Esophagus squamous epithelium (tissue), 5 donors: ENCODE measurements around the gene FOXI1. TPM values are rescaled to one million over a fixed set of nuclear protein-coding genes. Genes with fewer than 3 reads are reported as not detected.

Source experiments
- DNase-seq: peaks from one replicate; lab custom pipeline; 2025; lab: John Stamatoyannopoulos, UW
- H3K27ac ChIP-seq, 4 donors: fragments of 200-600 bp; sonication (generic); one replicate each; pipeline ENCODE4 v1.5.1; 2016 to 2019; ENCODE audit warnings: mild to moderate bottlenecking in 1 of 4
- H3K27me3 ChIP-seq, 4 donors: fragments of 200-600 bp; sonication (generic); 1 replicate in 3 of 4; 2 replicates in 1 of 4; pipeline versions ENCODE4 v1.5.1 to v1.6.0; 2017 to 2021; ENCODE audit warnings: antibody characterized with exemption in 1 of 4
- H3K36me3 ChIP-seq, 3 donors: fragments of 200-600 bp; sonication (generic); one replicate each; pipeline ENCODE4 v1.5.1; 2016 to 2019
- H3K4me1 ChIP-seq, 3 donors: fragments of 200-600 bp; sonication (generic); one replicate each; pipeline ENCODE4 v1.5.1; 2017 to 2019
- H3K4me3 ChIP-seq, 4 donors: fragments of 200-600 bp; sonication (generic); 1 replicate in 3 of 4; 2 replicates in 1 of 4; pipeline ENCODE4 v1.5.1; 2016 to 2019; ENCODE audit warnings: mild to moderate bottlenecking in 2 of 4, moderate library complexity in 1 of 4
- H3K9me3 ChIP-seq, 3 donors: fragments of 200-600 bp; sonication (generic); one replicate each; pipeline ENCODE4 v1.5.1; 2016 to 2019
- POLR2A ChIP-seq, 4 donors: fragments of 450-650 bp; IDR thresholded peaks; one replicate each; pipeline ENCODE4 v1.6.1; 2017; ENCODE audit warnings: antibody characterized with exemption in 4 of 4, mild to moderate bottlenecking in 4 of 4, moderate library complexity in 3 of 4
- WGBS, 2 donors: methylation state at CpG; one replicate each; pipeline ENCODE4 v1.1.5; 2018; 5-methylcytosine and 5-hydroxymethylcytosine counted together
- intact Hi-C: fragments of 100-400 bp; cut with DNase I; formaldehyde crosslinking; loops from one replicate; pipeline ENCODE4 v1.15.0; 2022
- total RNA-seq, 4 donors: library from RNA; depleted of rRNA; stranded (reverse); fragments of >200 nt; gene quantifications; one replicate each; pipeline ENCODE4 v1.1.0, GENCODE V29; 2016
- TF ChIP-seq, protein P1 (sequence below), 6 experiments: fragments of 450-650 bp in 4 of 6; fragments of 200-600 bp in 2 of 6; sonication (generic) in 2 of 6; IDR thresholded peaks; one replicate each; pipeline ENCODE4 v1.5.1; 2016 to 2019; ENCODE audit warnings: antibody characterized with exemption in 6 of 6, mild to moderate bottlenecking in 4 of 6, moderate library complexity in 4 of 6
- donor health status: DM: yes; HTN: yes; CAD: no.

Gene FOXI1
- total RNA-seq, 4 donors from 2014 or later = not detected

DNA sequence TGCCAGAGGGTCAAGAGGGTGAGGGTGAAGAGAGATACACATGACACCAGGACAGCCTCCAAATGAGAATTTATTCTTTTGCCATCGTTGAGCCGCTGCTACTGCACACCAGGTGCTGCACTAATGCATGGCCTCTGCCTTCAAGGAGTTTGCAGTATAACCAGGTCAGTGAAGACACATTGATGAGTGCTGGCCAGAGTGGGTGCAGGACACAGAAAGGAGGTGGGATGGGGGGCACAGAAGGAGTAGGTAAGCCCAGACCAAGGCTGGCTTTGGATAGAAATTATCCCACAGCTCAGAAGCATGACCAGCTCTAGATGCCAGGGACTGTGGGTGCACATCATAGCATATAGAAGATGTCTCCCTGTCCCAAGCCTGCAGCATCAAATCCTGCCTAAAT lies 38.0 kb downstream of the FOXI1 start:
- no peaks in the 10 kb centered on the region for H3K9me3 ChIP-seq
- TF ChIP-seq, protein P1, sequence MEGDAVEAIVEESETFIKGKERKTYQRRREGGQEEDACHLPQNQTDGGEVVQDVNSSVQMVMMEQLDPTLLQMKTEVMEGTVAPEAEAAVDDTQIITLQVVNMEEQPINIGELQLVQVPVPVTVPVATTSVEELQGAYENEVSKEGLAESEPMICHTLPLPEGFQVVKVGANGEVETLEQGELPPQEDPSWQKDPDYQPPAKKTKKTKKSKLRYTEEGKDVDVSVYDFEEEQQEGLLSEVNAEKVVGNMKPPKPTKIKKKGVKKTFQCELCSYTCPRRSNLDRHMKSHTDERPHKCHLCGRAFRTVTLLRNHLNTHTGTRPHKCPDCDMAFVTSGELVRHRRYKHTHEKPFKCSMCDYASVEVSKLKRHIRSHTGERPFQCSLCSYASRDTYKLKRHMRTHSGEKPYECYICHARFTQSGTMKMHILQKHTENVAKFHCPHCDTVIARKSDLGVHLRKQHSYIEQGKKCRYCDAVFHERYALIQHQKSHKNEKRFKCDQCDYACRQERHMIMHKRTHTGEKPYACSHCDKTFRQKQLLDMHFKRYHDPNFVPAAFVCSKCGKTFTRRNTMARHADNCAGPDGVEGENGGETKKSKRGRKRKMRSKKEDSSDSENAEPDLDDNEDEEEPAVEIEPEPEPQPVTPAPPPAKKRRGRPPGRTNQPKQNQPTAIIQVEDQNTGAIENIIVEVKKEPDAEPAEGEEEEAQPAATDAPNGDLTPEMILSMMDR (IDR thresholded peaks at IDR 0.05) = no peak
- TF ChIP-seq POLR2A (IDR thresholded peaks at IDR 0.05) = no peak
- 50 to 94% methylated on average over 1 to 2 of the region's 2 CpGs for WGBS, 2 donors
- no peaks in the 10 kb centered on the region for H3K4me1 ChIP-seq
- intact Hi-C loops = no loop called here
- no peaks in the 10 kb centered on the region for H3K36me3 ChIP-seq
- DNase-seq = no peak
- no peak overlapping the region for H3K4me3 ChIP-seq
- H3K27ac ChIP-seq = no peak overlapping the region
- H3K27me3 ChIP-seq = no peaks in the 10 kb centered on the region

DNA sequence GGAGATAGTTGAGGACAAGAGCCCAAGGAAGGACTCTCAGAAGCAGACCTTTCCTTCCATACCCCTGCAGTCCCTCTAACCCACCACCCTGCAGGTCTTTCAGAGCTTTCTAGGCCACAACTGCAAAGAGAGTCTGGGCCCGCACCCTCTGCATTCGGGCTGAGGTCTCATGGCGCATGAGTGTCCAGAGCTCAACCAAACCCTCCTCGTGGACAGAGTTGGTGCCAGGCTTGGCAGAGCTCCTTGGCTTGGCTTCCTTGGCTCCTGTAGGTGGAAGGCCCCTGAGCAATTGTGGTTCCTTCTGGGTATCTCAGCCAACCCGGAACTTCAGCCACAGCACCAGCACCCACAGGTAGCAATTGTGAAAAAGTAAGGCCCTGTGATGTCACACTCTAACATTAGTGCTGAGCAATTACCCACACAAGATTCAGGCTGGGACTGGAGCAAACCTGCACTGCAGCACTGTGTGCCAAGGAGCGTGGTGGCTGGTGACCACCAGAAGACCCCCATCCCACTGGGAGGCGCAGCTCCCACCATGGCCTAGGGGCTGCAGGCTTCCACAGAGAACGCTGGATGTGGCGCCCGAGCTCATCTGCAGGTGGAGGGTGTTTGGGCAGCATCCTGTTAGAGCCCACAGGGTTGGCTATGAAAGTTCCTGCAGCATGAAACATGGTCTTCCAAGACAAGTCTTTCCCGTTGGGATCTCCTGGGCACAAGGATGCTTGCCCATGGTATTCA lies 38.8 kb downstream of the FOXI1 start:
- H3K36me3 ChIP-seq = no peaks in the 10 kb centered on the region
- no peak overlapping the region for H3K4me3 ChIP-seq
- intact Hi-C loops = no loop called here
- WGBS, 2 donors = 78% methylated on average over 4 to 5 of the region's 11 CpGs
- no peaks in the 10 kb centered on the region for H3K27me3 ChIP-seq
- no peak for TF ChIP-seq POLR2A (IDR thresholded peaks at IDR 0.05)
- TF ChIP-seq, protein P1 (IDR thresholded peaks at IDR 0.05) = no peak
- H3K4me1 ChIP-seq = no peaks in the 10 kb centered on the region
- no peaks in the 10 kb centered on the region for H3K9me3 ChIP-seq
- DNase-seq = no peak
- no peak overlapping the region for H3K27ac ChIP-seq

DNA sequence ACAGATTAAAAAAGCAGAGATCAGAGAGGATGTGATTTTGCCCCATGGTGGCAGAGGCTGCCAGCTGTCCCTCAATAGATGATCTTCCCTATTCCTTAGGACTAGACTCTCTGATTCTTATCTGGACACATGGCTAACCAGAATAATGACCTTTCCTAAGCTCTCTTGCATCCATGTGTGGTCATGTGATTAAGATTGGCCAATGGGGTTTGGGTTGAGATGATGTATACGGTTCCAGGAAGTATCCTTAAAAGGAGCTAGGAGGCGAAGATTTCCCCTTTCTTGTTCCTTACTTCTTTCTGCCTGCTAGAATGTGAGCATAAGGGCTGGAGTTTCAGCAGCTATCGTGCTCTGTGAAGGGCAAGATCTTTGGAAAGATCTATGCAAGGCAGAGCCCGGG lies 39.8 kb downstream of the FOXI1 start:
- intact Hi-C loops = no loop called here
- no peak for DNase-seq
- TF ChIP-seq POLR2A (IDR thresholded peaks at IDR 0.05) = no peak
- TF ChIP-seq, protein P1 (IDR thresholded peaks at IDR 0.05) = no peak
- Histone ChIP-seq H3K27me3 (no peaks in the 10 kb centered on the region), H3K4me3 (no peak overlapping the region), H3K9me3 (no peaks in the 10 kb centered on the region), H3K36me3 (no peaks in the 10 kb centered on the region), H3K4me1 (no peaks in the 10 kb centered on the region), H3K27ac (no peak overlapping the region)
- WGBS, 2 donors = 70% methylated on average over 4 of the region's 4 CpGs

DNA sequence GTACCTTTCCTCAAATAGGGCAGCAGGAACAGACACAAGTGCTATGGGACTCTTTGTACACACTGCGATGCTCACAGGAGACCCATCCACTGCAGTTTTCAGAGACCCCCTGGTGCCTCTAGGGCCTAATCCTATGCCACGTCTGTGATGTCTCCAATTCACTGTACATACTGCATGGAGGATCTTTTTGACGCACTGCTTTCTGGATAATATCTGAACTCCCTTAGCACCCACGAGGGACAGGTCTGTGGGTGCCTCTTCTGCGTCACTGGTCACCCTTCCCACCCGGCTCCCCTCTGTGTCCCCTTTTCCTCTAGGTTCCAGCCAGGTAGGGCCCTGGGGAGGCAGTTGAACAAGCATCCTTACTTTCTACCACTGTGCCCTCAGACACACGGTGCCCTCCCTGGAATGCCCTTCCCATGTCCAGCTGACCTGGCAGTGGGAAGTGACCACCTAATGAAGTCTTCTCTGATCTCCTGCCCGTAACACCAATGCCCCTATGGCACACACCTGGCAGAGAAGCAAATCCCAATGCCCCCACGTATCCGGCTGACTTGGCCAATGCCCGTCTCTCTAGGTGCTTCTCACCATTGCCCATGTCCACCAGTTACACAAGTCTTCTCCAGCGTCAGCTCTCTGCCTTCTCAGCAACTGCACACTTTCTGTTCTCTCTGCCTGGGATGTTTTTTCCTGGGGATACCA lies 41.5 kb downstream of the FOXI1 start:
- intact Hi-C loops = no loop called here
- Histone ChIP-seq H3K4me1 (peaks cover 0 to 7% (median 0%) of the 10 kb centered on the region in 3 donors), H3K36me3 (no peaks in the 10 kb centered on the region), H3K27ac (no peak overlapping the region), H3K27me3 (no peaks in the 10 kb centered on the region), H3K9me3 (no peaks in the 10 kb centered on the region), H3K4me3 (no peak overlapping the region)
- TF ChIP-seq, protein P1 (IDR thresholded peaks at IDR 0.05) = no peak
- TF ChIP-seq POLR2A (IDR thresholded peaks at IDR 0.05) = no peak
- 90% methylated on average over 12 of the region's 12 CpGs for WGBS, 2 donors
- DNase-seq = no peak

DNA sequence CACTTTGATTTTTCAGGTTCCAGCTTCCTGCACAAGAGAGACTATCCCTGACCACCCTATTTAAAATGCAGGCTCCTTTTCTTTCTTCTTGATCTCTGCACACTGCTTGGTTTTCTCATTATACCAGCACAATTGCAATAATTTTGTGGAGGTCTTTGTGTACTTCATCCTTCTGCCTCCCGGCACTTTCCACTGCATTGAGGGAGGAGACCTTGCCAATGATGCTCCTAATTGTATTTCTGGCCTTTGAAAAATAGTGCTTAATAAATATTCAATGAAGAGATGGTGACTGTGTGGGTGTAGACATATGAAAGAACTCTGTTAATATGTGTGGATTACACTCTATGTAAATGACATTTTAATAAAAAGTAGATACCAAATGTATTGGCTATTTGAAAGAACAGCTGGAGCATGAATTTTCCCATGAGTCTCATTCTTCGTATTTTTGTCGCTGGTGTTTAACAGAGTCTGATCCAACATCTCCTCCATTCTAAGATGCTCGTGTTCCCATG lies 42.1 kb downstream of the FOXI1 start:
- DNase-seq = no peak
- WGBS, 2 donors = 79 to 81% methylated on average over 4 of the region's 4 CpGs
- Histone ChIP-seq H3K36me3 (no peaks in the 10 kb centered on the region), H3K27ac (no peak overlapping the region), H3K9me3 (no peaks in the 10 kb centered on the region), H3K27me3 (no peaks in the 10 kb centered on the region), H3K4me1 (peaks cover 0 to 7% (median 0%) of the 10 kb centered on the region in 3 donors), H3K4me3 (no peak overlapping the region)
- TF ChIP-seq POLR2A (IDR thresholded peaks at IDR 0.05) = no peak
- TF ChIP-seq, protein P1 (IDR thresholded peaks at IDR 0.05) = no peak
- intact Hi-C loops = no loop called here
